Stomach (tissue), 4 donors: ENCODE data around the gene DCDC1.

Experiments used
- CTCF ChIP-seq, 7 experiments: fragments of 450-650 bp in 4 of 7; fragments of 200-600 bp in 3 of 7; sonication (generic) in 3 of 7; IDR thresholded peaks; one replicate each; pipeline ENCODE4 v1.5.1; 2016 to 2019; ENCODE audit warnings: antibody characterized with exemption in 7 of 7, control low read depth in 2 of 7, mild to moderate bottlenecking in 1 of 7
- POLR2A ChIP-seq, 4 donors: fragments of 450-650 bp; IDR thresholded peaks; one replicate each; pipeline ENCODE4 v1.6.1; 2016; ENCODE audit warnings: antibody characterized with exemption in 4 of 4, control low read depth in 2 of 4, mild to moderate bottlenecking in 1 of 4, moderate library complexity in 1 of 4
- POLR2AphosphoS5 ChIP-seq, 3 donors: sonication (generic); formaldehyde crosslinking; IDR thresholded peaks; one replicate each; pipeline ENCODE4 v1.6.1; 2016; ENCODE audit warnings: antibody characterized with exemption in 3 of 3

- TF ChIP-seq POLR2A (IDR thresholded peaks at IDR 0.05) (no peak), POLR2AphosphoS5 (IDR thresholded peaks at IDR 0.05) (no peak), CTCF (IDR thresholded peaks at IDR 0.05) (no peak)
These were observed 42.9 kb downstream of the DCDC1 start for GRCh38 chr11:31326470-31327148.
